ENCODE data around the gene KCNQ2. TPM values are rescaled to one million over a fixed set of nuclear protein-coding genes. Genes with fewer than 3 reads are reported as not detected.

Gene KCNQ2
- total RNA-seq, 4 donors from 2014 or later, result not detected

GRCh38 chr20:63421094-63421692 lies 51.3 kb downstream of the KCNQ2 start:
- no peak for ATAC-seq (ENCODE audit: low FRiP score)
- TF ChIP-seq CTCF (IDR thresholded peaks at IDR 0.05), result no peak
- no peak for DNase-seq (ENCODE audit: low spot score)

GRCh38 chr20:63420359-63421093 lies 51.9 kb downstream of the KCNQ2 start:
- TF ChIP-seq CTCF (IDR thresholded peaks at IDR 0.05), result no peak
- ATAC-seq (ENCODE audit: low FRiP score) (no peak), DNase-seq (ENCODE audit: low spot score) (no peak)

GRCh38 chr20:63419299-63419698 lies 53.2 kb downstream of the KCNQ2 start:
- TF ChIP-seq CTCF (IDR thresholded peaks at IDR 0.05), result no peak
- ATAC-seq (ENCODE audit: low FRiP score) (no peak), DNase-seq (ENCODE audit: low spot score) (no peak)

GRCh38 chr20:63418617-63419016 lies 53.8 kb downstream of the KCNQ2 start:
- DNase-seq (ENCODE audit: low spot score) (no peak), ATAC-seq (ENCODE audit: low FRiP score) (no peak)
- no peak for TF ChIP-seq CTCF (IDR thresholded peaks at IDR 0.05)

GRCh38 chr20:63417738-63418120 lies 54.7 kb downstream of the KCNQ2 start:
- DNase-seq (ENCODE audit: low spot score) (no peak), ATAC-seq (ENCODE audit: low FRiP score) (no peak)
- no peak for TF ChIP-seq CTCF (IDR thresholded peaks at IDR 0.05)

GRCh38 chr20:63417097-63417737 lies 55.2 kb downstream of the KCNQ2 start:
- ATAC-seq (ENCODE audit: low FRiP score) (no peak), DNase-seq (ENCODE audit: low spot score) (no peak)
- TF ChIP-seq CTCF (IDR thresholded peaks at IDR 0.05), result no peak
